ENCODE data around the gene SPATS2.

Gene SPATS2

GRCh38 chr12:49334226-49334625, 33.0 kb upstream of the SPATS2 start:
- peaks cover 29% of the 10 kb centered on the region for H3K36me3 ChIP-seq
- H3K27me3 ChIP-seq: peaks cover 81% of the 10 kb centered on the region
- no peak for TF ChIP-seq CTCF (IDR thresholded peaks at IDR 0.05)
- H3K4me3 ChIP-seq (ENCODE audit: low read depth in 1 of 2, low read length in 1 of 2): no peak overlapping the region
- H3K4me1 ChIP-seq (ENCODE audit: control insufficient read depth in 1 of 2, insufficient read depth in 1 of 2, low read depth in 1 of 2, low read length in 1 of 2): peaks cover 8 to 24% of the 10 kb centered on the region in 2 experiments
- H3K9me3 ChIP-seq: no peaks in the 10 kb centered on the region
- no peak overlapping the region for H3K27ac ChIP-seq

GRCh38 chr12:49334681-49335080, 32.6 kb upstream of the SPATS2 start:
- peaks cover 86% of the 10 kb centered on the region for H3K27me3 ChIP-seq
- peaks cover 8 to 24% of the 10 kb centered on the region in 2 experiments for H3K4me1 ChIP-seq (ENCODE audit: control insufficient read depth in 1 of 2, insufficient read depth in 1 of 2, low read depth in 1 of 2, low read length in 1 of 2)
- H3K9me3 ChIP-seq: no peaks in the 10 kb centered on the region
- no peak overlapping the region for H3K4me3 ChIP-seq (ENCODE audit: low read depth in 1 of 2, low read length in 1 of 2)
- no peak overlapping the region for H3K27ac ChIP-seq
- no peak for TF ChIP-seq CTCF (IDR thresholded peaks at IDR 0.05)
- peaks cover 24% of the 10 kb centered on the region for H3K36me3 ChIP-seq

- Histone ChIP-seq H3K27ac (no peak overlapping the region), H3K36me3 (peaks cover 18% of the 10 kb centered on the region), H3K4me3 (ENCODE audit: low read depth in 1 of 2, low read length in 1 of 2) (no peak overlapping the region), H3K9me3 (no peaks in the 10 kb centered on the region), H3K27me3 (peaks cover 92% of the 10 kb centered on the region), H3K4me1 (ENCODE audit: control insufficient read depth in 1 of 2, insufficient read depth in 1 of 2, low read depth in 1 of 2, low read length in 1 of 2) (peaks cover 8 to 24% of the 10 kb centered on the region in 2 experiments)
- TF ChIP-seq CTCF (IDR thresholded peaks at IDR 0.05): no peak
Measured at GRCh38 chr12:49335118-49335954, 31.9 kb upstream of the SPATS2 start.

GRCh38 chr12:49335955-49336644, 31.2 kb upstream of the SPATS2 start:
- Histone ChIP-seq H3K4me3 (ENCODE audit: low read depth in 1 of 2, low read length in 1 of 2) (no peak overlapping the region), H3K27ac (no peak overlapping the region), H3K9me3 (no peaks in the 10 kb centered on the region), H3K27me3 (peaks cover 100% of the 10 kb centered on the region), H3K4me1 (ENCODE audit: control insufficient read depth in 1 of 2, insufficient read depth in 1 of 2, low read depth in 1 of 2, low read length in 1 of 2) (peaks cover 8 to 24% of the 10 kb centered on the region in 2 experiments), H3K36me3 (peaks cover 10% of the 10 kb centered on the region)
- no peak for TF ChIP-seq CTCF (IDR thresholded peaks at IDR 0.05)

GRCh38 chr12:49336645-49337584, 30.3 kb upstream of the SPATS2 start, which contains the start of gene C1QL4:
TSS of gene C1QL4 (minus strand) at chr12:49337188. CDS start at chr12:49336477, 711 bp downstream.
- TF ChIP-seq CTCF (IDR thresholded peaks at IDR 0.05): peak; percentile 97
- Histone ChIP-seq H3K36me3 (peaks cover 4% of the 10 kb centered on the region), H3K4me1 (ENCODE audit: control insufficient read depth in 1 of 2, insufficient read depth in 1 of 2, low read depth in 1 of 2, low read length in 1 of 2) (peaks cover 8 to 26% of the 10 kb centered on the region in 2 experiments), H3K4me3 (ENCODE audit: low read depth in 1 of 2, low read length in 1 of 2) (peak within 1 kb of the TSS; percentile 34 to 51), H3K9me3 (no peaks in the 10 kb centered on the region), H3K27me3 (peaks cover 100% of the 10 kb centered on the region), H3K27ac (no peak within 1 kb of the TSS)
